ENCODE measurements around the gene XCL2. TPM values are rescaled to one million over a fixed set of nuclear protein-coding genes. Genes with fewer than 3 reads are reported as not detected.

The XCL2 gene
- total and polyA plus RNA-seq, 2 of the 8 experiments (the other 6 are each of a cell fraction or from before 2014, with no cell fraction given), result not detected

DNA sequence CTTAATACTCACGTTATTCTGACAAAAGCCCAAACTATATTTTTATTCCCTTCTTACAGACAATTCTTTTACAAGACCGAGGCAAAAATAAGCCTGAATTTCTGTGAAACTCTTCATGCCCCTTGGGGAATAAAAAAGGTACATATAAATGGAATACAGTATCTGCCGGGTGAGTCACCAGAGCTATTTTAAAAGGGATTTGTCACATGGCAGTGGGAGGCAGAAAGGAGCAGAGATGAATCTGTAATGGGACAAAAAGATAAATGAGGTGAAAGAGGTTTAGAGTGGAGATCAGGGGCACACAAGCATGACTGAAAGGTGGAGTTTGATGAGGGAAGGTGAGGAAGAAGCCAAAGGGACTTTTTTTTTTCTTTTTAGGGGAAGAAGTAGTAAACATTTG lies 41.4 kb upstream of the XCL2 start:
- CTCF ChIA-PET (ENCODE audit: partially characterized antibody), result interaction anchor here (1.0 to 3.0 kb wide), 3 partner anchors 18 to 146 kb away, joined by 3 to 7 read pairs (median 6); no protein-coding TSS in a partner anchor
- WGBS, 2 experiments (ENCODE audit: extremely low coverage in 1 of 2, insufficient coverage in 1 of 2, insufficient read length in 1 of 2, insufficient replicate concordance in 2 of 2, low coverage in 1 of 2, low lambda C conversion rate in 2 of 2, missing lambda C conversion rate in 1 of 2), result 89% methylated on average over 3 of the region's 3 CpGs; no CpG with 5 or more reads in 1 of the 2 experiments
- no peak overlapping the region for H3K4me2 ChIP-seq (ENCODE audit: insufficient read depth in 1 of 2, low read depth in 2 of 2, low read length in 2 of 2)
- TF ChIP-seq BACH1 (IDR thresholded peaks at IDR 0.05; ENCODE audit: low read length) (no peak), CTBP2 (IDR thresholded peaks at IDR 0.05; ENCODE audit: borderline replicate concordance, insufficient read depth, insufficient read length, low read length) (no peak), CBX5 (IDR thresholded peaks at IDR 0.05; ENCODE audit: low read depth, low read length) (no peak), HDAC2 (IDR thresholded peaks at IDR 0.05; ENCODE audit: borderline replicate concordance in 1 of 2, low read depth in 2 of 2, low read length in 2 of 2) (no peak), SAP30 (IDR thresholded peaks at IDR 0.05; ENCODE audit: insufficient read depth, insufficient replicate concordance, low read length) (no peak), GABPA (IDR thresholded peaks at IDR 0.05; ENCODE audit: borderline replicate concordance, insufficient read depth, low read length) (no peak), SP2 (IDR thresholded peaks at IDR 0.05; ENCODE audit: low read length) (no peak), CREB1 (IDR thresholded peaks at IDR 0.05) (no peak), CHD1 (IDR thresholded peaks at IDR 0.05; ENCODE audit: low read depth, low read length) (no peak), NANOG (IDR thresholded peaks at IDR 0.05; ENCODE audit: insufficient read depth, low read depth, low read length, poor library complexity, severe bottlenecking) (no peak), HDAC6 (IDR thresholded peaks at IDR 0.05; ENCODE audit: low read depth, low read length) (no peak), POU5F1 (IDR thresholded peaks at IDR 0.05; ENCODE audit: low read depth, low read length) (no peak), MAFK (IDR thresholded peaks at IDR 0.05; ENCODE audit: low read depth, low read length) (no peak)
- TF ChIP-seq, protein P1, sequence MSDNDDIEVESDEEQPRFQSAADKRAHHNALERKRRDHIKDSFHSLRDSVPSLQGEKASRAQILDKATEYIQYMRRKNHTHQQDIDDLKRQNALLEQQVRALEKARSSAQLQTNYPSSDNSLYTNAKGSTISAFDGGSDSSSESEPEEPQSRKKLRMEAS (IDR thresholded peaks at IDR 0.05), result no peak

More for the DNA sequence above, 41.4 kb upstream of the XCL2 start:
- no peak overlapping the region for H3K23ac ChIP-seq (ENCODE audit: insufficient read length)
- DNase-seq (ENCODE audit: low read depth in 1 of 2, low spot score in 2 of 2) (no peak), FAIRE-seq (no peak)
- H4K5ac ChIP-seq (ENCODE audit: insufficient read length, low read depth, low read length), result no peak overlapping the region
- no peak overlapping the region for H4K91ac ChIP-seq (replicated peaks; ENCODE audit: insufficient read length, low read length)
- no peak overlapping the region for H3K18ac ChIP-seq (ENCODE audit: extremely low read depth, low read length)
- H2BK5ac ChIP-seq (ENCODE audit: low read depth, low read length), result no peak overlapping the region
- no peaks in the 10 kb centered on the region for H3K79me2 ChIP-seq (ENCODE audit: control insufficient read depth in 1 of 2, insufficient read depth in 2 of 2, low read length in 2 of 2)
- no peak overlapping the region for H3K14ac ChIP-seq (ENCODE audit: insufficient read length)
- no peak overlapping the region for H2BK15ac ChIP-seq (ENCODE audit: low read length)
- H3K27ac ChIP-seq (ENCODE audit: low read depth, low read length), result no peak overlapping the region
- no peak overlapping the region for H4K8ac ChIP-seq (ENCODE audit: extremely low read depth, insufficient read depth, low read length)
- POLR2A ChIA-PET (ENCODE audit: partially characterized antibody), result no interaction called here
- H4K20me1 ChIP-seq (replicated peaks in 1 of 2; ENCODE audit: control insufficient read depth in 1 of 2, insufficient read depth in 2 of 2, low read length in 2 of 2), result no peaks in the 10 kb centered on the region
- H3K4me1 ChIP-seq (replicated peaks in 1 of 4; ENCODE audit: control insufficient read depth in 3 of 4, insufficient read depth in 4 of 4, low read length in 3 of 4), result no peaks in the 10 kb centered on the region
- H3K9ac ChIP-seq (replicated peaks in 1 of 4; ENCODE audit: extremely low read depth in 1 of 4, low read depth in 3 of 4, low read length in 3 of 4), result no peak overlapping the region
- no peak overlapping the region for H2BK120ac ChIP-seq (replicated peaks; ENCODE audit: low read depth, low read length)
- no peaks in the 10 kb centered on the region for H3K27me3 ChIP-seq (replicated peaks in 1 of 4; ENCODE audit: control insufficient read depth in 3 of 4, extremely low read depth in 1 of 4, insufficient read depth in 3 of 4, low read length in 3 of 4)
- no peaks in the 10 kb centered on the region; the same call in 1 of the 2 replicates for H3K23me2 ChIP-seq (ENCODE audit: low read depth, low read length)
- no peak overlapping the region for H2AFZ ChIP-seq (ENCODE audit: low read length)
- no peak overlapping the region for H3K56ac ChIP-seq (replicated peaks; ENCODE audit: insufficient read length, low read depth, low read length)
- H2BK20ac ChIP-seq (ENCODE audit: low read length), result no peak overlapping the region
- no peak overlapping the region for H3K4me3 ChIP-seq (ENCODE audit: extremely low read depth in 1 of 4, insufficient read depth in 2 of 4, low read depth in 3 of 4, low read length in 4 of 4)
- H3K36me3 ChIP-seq (ENCODE audit: control insufficient read depth in 2 of 4, insufficient read depth in 4 of 4, low read length in 3 of 4), result no peaks in the 10 kb centered on the region; a peak in 1 of 8 replicates
- no peaks in the 10 kb centered on the region for H3K79me1 ChIP-seq (ENCODE audit: low read depth, low read length)
- H3K9me3 ChIP-seq (ENCODE audit: insufficient read depth in 2 of 2, low read depth in 1 of 2, low read length in 1 of 2), result no peaks in the 10 kb centered on the region
- H3K4ac ChIP-seq (replicated peaks; ENCODE audit: insufficient read length, low read depth, low read length), result no peak overlapping the region
- no peak overlapping the region for H2BK12ac ChIP-seq (ENCODE audit: low read depth, low read length)
- no peak overlapping the region for H2AK5ac ChIP-seq (ENCODE audit: low read depth, low read length)
